ENCODE data around the gene CEP112.

CEP112 gene

GRCh38 chr17:65679165-65679845, 512.6 kb downstream of the CEP112 start:
- POLR2A ChIA-PET, result no interaction called here
- no peak for DNase-seq (ENCODE audit: extremely low spot score)
- TF ChIP-seq NFRKB (IDR thresholded peaks at IDR 0.05), result no peak
- no peak for TF ChIP-seq BHLHE40 (IDR thresholded peaks at IDR 0.05; ENCODE audit: borderline replicate concordance)
- no peak for TF ChIP-seq SP1 (IDR thresholded peaks at IDR 0.05)
- TF ChIP-seq ELF4 (IDR thresholded peaks at IDR 0.05), result no peak
- TF ChIP-seq FOXA1 (IDR thresholded peaks at IDR 0.05), result no peak
- TF ChIP-seq CTBP1 (IDR thresholded peaks at IDR 0.05; ENCODE audit: borderline replicate concordance), result no peak
- no peak for TF ChIP-seq HDGF (IDR thresholded peaks at IDR 0.05; ENCODE audit: borderline replicate concordance)
- TF ChIP-seq LEF1 (IDR thresholded peaks at IDR 0.05; ENCODE audit: borderline replicate concordance), result no peak
- no peak for TF ChIP-seq ARNT (IDR thresholded peaks at IDR 0.05)
- no peak for TF ChIP-seq ZNF384 (IDR thresholded peaks at IDR 0.05)
- no peak for TF ChIP-seq L3MBTL2 (conservative IDR thresholded peaks at IDR 0.05)
- no peak for TF ChIP-seq PKNOX1 (IDR thresholded peaks at IDR 0.05)
- no peak for TF ChIP-seq TARDBP (IDR thresholded peaks at IDR 0.05)
- no peak for TF ChIP-seq SUZ12 (IDR thresholded peaks at IDR 0.05)
- TF ChIP-seq FOXK2 (IDR thresholded peaks at IDR 0.05), result no peak
- no peak for TF ChIP-seq FOXM1 (IDR thresholded peaks at IDR 0.05; ENCODE audit: borderline replicate concordance)
- CTCF ChIA-PET, result no interaction called here

- ChIA-PET CTCF (no interaction called here), POLR2A (no interaction called here)
- no peak for DNase-seq (ENCODE audit: extremely low spot score)
- TF ChIP-seq ELF4 (IDR thresholded peaks at IDR 0.05) (no peak), CTBP1 (IDR thresholded peaks at IDR 0.05; ENCODE audit: borderline replicate concordance) (no peak), TARDBP (IDR thresholded peaks at IDR 0.05) (no peak), FOXM1 (IDR thresholded peaks at IDR 0.05; ENCODE audit: borderline replicate concordance) (no peak), ZNF384 (IDR thresholded peaks at IDR 0.05) (no peak), FOXK2 (IDR thresholded peaks at IDR 0.05) (no peak), BHLHE40 (IDR thresholded peaks at IDR 0.05; ENCODE audit: borderline replicate concordance) (no peak), LEF1 (IDR thresholded peaks at IDR 0.05; ENCODE audit: borderline replicate concordance) (no peak), L3MBTL2 (conservative IDR thresholded peaks at IDR 0.05) (no peak), HDGF (IDR thresholded peaks at IDR 0.05; ENCODE audit: borderline replicate concordance) (no peak), ARNT (IDR thresholded peaks at IDR 0.05) (no peak), SUZ12 (IDR thresholded peaks at IDR 0.05) (no peak), NFRKB (IDR thresholded peaks at IDR 0.05) (no peak), SP1 (IDR thresholded peaks at IDR 0.05) (no peak), FOXA1 (IDR thresholded peaks at IDR 0.05) (no peak), PKNOX1 (IDR thresholded peaks at IDR 0.05) (no peak)
Observed at GRCh38 chr17:65678546-65678945, 513.4 kb downstream of the CEP112 start.

GRCh38 chr17:65677932-65678331, 514.0 kb downstream of the CEP112 start:
- ChIA-PET POLR2A (no interaction called here), CTCF (no interaction called here)
- TF ChIP-seq FOXA1 (IDR thresholded peaks at IDR 0.05) (no peak), ELF4 (IDR thresholded peaks at IDR 0.05) (no peak), HDGF (IDR thresholded peaks at IDR 0.05; ENCODE audit: borderline replicate concordance) (no peak), FOXM1 (IDR thresholded peaks at IDR 0.05; ENCODE audit: borderline replicate concordance) (no peak), SP1 (IDR thresholded peaks at IDR 0.05) (no peak), ARNT (IDR thresholded peaks at IDR 0.05) (no peak), BHLHE40 (IDR thresholded peaks at IDR 0.05; ENCODE audit: borderline replicate concordance) (no peak), CTBP1 (IDR thresholded peaks at IDR 0.05; ENCODE audit: borderline replicate concordance) (no peak), FOXK2 (IDR thresholded peaks at IDR 0.05) (no peak), LEF1 (IDR thresholded peaks at IDR 0.05; ENCODE audit: borderline replicate concordance) (no peak), PKNOX1 (IDR thresholded peaks at IDR 0.05) (no peak), TARDBP (IDR thresholded peaks at IDR 0.05) (no peak), ZNF384 (IDR thresholded peaks at IDR 0.05) (no peak), L3MBTL2 (conservative IDR thresholded peaks at IDR 0.05) (no peak), NFRKB (IDR thresholded peaks at IDR 0.05) (no peak), SUZ12 (IDR thresholded peaks at IDR 0.05) (no peak)
- DNase-seq (ENCODE audit: extremely low spot score), result no peak

- no peak for DNase-seq (ENCODE audit: extremely low spot score)
- ChIA-PET POLR2A (no interaction called here), CTCF (no interaction called here)
- TF ChIP-seq LEF1 (IDR thresholded peaks at IDR 0.05; ENCODE audit: borderline replicate concordance) (no peak), FOXM1 (IDR thresholded peaks at IDR 0.05; ENCODE audit: borderline replicate concordance) (no peak), L3MBTL2 (conservative IDR thresholded peaks at IDR 0.05) (no peak), PKNOX1 (IDR thresholded peaks at IDR 0.05) (no peak), BHLHE40 (IDR thresholded peaks at IDR 0.05; ENCODE audit: borderline replicate concordance) (no peak), SUZ12 (IDR thresholded peaks at IDR 0.05) (no peak), ARNT (IDR thresholded peaks at IDR 0.05) (no peak), SP1 (IDR thresholded peaks at IDR 0.05) (no peak), HDGF (IDR thresholded peaks at IDR 0.05; ENCODE audit: borderline replicate concordance) (no peak)
Observed at GRCh38 chr17:65674246-65675045, 517.5 kb downstream of the CEP112 start.

All from HEK293T (cell line).